ENCODE results near the gene CHD5.

DNA sequence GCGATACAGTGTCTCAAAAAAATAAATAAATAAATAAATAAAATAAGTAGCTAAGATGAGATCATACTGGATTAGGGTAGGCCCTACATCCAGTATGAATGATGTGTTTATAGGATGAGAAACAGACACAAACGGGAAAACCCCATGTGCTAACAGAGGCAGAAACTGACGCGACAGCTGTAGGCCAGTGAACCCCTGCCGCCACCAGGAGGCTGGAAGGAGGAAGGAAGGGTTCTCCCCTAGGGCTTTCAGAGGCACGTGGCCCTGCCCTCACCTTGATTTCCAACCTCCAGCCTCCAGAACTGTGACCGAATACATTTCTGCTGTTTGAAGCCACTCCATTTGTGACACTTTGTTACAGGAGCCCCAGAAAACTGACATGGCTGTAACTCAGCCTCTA, 38.5 kb downstream of the CHD5 start:
- TF ChIP-seq EZH2phosphoT487 (IDR thresholded peaks at IDR 0.05; ENCODE audit: insufficient read depth, low read depth) (no peak), EZH2 (IDR thresholded peaks at IDR 0.05; ENCODE audit: insufficient read depth, poor library complexity, severe bottlenecking) (no peak)

Measured in GM23248 (cell line).